H1 (cell line): ENCODE measurements around the gene EPHA2. TPM values are rescaled to one million over a fixed set of nuclear protein-coding genes. Genes with fewer than 3 reads are reported as not detected.

Source experiments
- BCL11A ChIP-seq, 2 experiments: IDR thresholded peaks; one replicate each; pipeline ENCODE4 v1.6.1; 2011; ENCODE audit warnings: low read depth in 2 of 2, low read length in 2 of 2, mild to moderate bottlenecking in 2 of 2
- HDAC2 ChIP-seq, 2 experiments: fragments of 300-600 bp in 1 of 2; sonication (generic) in 1 of 2; IDR thresholded peaks; 2 replicates each; pipeline ENCODE4 v1.6.1; 2011 to 2012; ENCODE audit warnings: low read depth in 2 of 2, low read length in 2 of 2, mild to moderate bottlenecking in 2 of 2, moderate library complexity in 2 of 2, borderline replicate concordance in 1 of 2, inconsistent platforms in 1 of 2
- SRF ChIP-seq: IDR thresholded peaks from 2 replicates; pipeline ENCODE4 v1.6.1; 2011; ENCODE audit warnings: mild to moderate bottlenecking, low read depth, low read length, moderate library complexity
- polyA plus RNA-seq, 7 experiments: library from polyadenylated mRNA; depleted of rRNA in 3 of 7; stranded (reverse) in 5 of 7; unstranded in 2 of 7; fragments of >200 nt in 5 of 7; fragments of 200-250 nt in 2 of 7; gene quantifications; 1 replicate in 5 of 7; 2 replicates in 1 of 7; 4 replicates in 1 of 7; pipeline versions ENCODE4 v1.2.1 to v1.2.3, GENCODE V29; 2011 to 2013; ENCODE audit warnings: missing spikeins in 2 of 7, mixed read lengths in 2 of 7
- total RNA-seq: library from RNA; stranded (reverse); fragmentation: NEBNext Ultra II Directional; extraction: Animal tissue kit (Norgen Biotek cat#: 25700); gene quantifications from 2 replicates; pipeline ENCODE4 v1.2.1, GENCODE V29; 2021
- TF ChIP-seq, protein P1 (sequence below), 3 experiments: IDR thresholded peaks; 1 replicate in 2 of 3; 2 replicates in 1 of 3; pipeline versions ENCODE4 v1.5.1 to v1.6.1; 2011; ENCODE audit warnings: low read length in 3 of 3, mild to moderate bottlenecking in 3 of 3, inconsistent platforms in 2 of 3, low read depth in 1 of 3, moderate library complexity in 1 of 3; ENCODE audit not compliant: insufficient read depth in 1 of 3; ENCODE audit errors: control extremely low read depth in 1 of 3

EPHA2 gene
- total and polyA plus RNA-seq, 2 of the 8 experiments (the other 6 are each of a cell fraction or from before 2014, with no cell fraction given): 26.8 to 33.6 TPM

DNA sequence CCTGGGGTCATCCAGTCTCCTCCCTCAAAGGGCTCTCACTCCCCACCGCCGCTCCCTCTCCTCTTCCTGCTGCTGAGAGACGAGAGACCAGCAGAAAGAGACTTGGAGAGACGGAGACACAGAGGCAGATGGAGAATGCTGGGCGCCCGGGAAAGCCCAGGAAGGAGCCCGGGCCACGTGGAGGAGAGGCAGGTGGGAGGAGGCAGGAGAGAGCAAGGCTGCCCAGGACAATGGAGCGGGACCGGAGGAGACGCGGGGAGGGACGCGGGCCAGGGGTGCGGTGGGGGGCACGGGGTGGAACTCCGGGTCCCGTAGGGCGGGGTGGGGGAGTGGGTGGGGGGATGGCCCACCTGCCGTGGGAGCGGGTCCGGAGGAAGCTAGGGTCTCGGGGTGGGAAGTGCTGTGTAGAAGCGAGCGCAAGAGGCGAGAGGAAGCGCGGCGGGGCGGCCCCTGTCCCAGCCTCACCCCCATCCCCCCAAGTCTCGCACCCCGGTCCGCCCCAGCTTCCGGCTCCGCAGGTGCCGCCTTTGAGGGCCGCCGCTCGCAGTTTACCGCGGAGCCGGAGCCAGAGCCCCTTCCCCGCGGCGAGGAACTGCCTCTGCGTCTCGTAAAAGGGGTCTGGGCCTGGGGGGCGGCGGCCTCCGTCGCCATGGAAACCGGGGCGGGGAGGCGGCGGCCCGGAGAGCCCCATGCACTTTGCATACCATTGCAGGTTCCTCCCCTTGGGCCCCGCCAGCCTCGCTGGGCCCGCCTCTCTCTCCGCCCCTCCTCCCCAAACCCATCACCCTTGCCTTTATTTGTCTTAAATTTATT lies 11.7 kb upstream of the EPHA2 start (continued):
- TF ChIP-seq SRF (no peak), BCL11A (IDR thresholded peaks at IDR 0.05; ENCODE audit: low read depth in 2 of 2, low read length in 2 of 2) (no peak), HDAC2 (IDR thresholded peaks at IDR 0.05; ENCODE audit: borderline replicate concordance in 1 of 2, low read depth in 2 of 2, low read length in 2 of 2) (no peak)
- TF ChIP-seq, protein P1, sequence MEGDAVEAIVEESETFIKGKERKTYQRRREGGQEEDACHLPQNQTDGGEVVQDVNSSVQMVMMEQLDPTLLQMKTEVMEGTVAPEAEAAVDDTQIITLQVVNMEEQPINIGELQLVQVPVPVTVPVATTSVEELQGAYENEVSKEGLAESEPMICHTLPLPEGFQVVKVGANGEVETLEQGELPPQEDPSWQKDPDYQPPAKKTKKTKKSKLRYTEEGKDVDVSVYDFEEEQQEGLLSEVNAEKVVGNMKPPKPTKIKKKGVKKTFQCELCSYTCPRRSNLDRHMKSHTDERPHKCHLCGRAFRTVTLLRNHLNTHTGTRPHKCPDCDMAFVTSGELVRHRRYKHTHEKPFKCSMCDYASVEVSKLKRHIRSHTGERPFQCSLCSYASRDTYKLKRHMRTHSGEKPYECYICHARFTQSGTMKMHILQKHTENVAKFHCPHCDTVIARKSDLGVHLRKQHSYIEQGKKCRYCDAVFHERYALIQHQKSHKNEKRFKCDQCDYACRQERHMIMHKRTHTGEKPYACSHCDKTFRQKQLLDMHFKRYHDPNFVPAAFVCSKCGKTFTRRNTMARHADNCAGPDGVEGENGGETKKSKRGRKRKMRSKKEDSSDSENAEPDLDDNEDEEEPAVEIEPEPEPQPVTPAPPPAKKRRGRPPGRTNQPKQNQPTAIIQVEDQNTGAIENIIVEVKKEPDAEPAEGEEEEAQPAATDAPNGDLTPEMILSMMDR (IDR thresholded peaks at IDR 0.05; ENCODE audit: control extremely low read depth in 1 of 3, insufficient read depth in 1 of 3, low read depth in 1 of 3, low read length in 3 of 3): no peak
